Mesendoderm (in vitro differentiated cells): ENCODE results near the gene TSHZ2.
"Not testable (repeated sequence)": the region's sequence is repeated elsewhere in the genome, so short reads cannot be mapped to it uniquely, and the experiment has no call there.

Experiments
- DNase-seq: peaks from one replicate; pipeline ENCODE4 v3.0.0; 2013
- H2AK5ac ChIP-seq: 2 replicates; pipeline ENCODE4 v1.6.1; 2013; ENCODE audit warnings: low read length, inconsistent platforms
- H2BK120ac ChIP-seq: 2 replicates; pipeline ENCODE4 v1.6.1; 2013; ENCODE audit warnings: low read depth, mild to moderate bottlenecking, low read length, moderate library complexity, mixed read lengths
- H2BK15ac ChIP-seq: replicated peaks from 2 replicates; pipeline ENCODE4 v1.6.1; 2013; ENCODE audit warnings: low read depth, mild to moderate bottlenecking, moderate library complexity
- H2BK5ac ChIP-seq: 2 replicates; pipeline ENCODE4 v1.6.1; 2013; ENCODE audit warnings: low read length, inconsistent platforms
- H3K18ac ChIP-seq: 2 replicates; pipeline ENCODE4 v1.6.1; 2013; ENCODE audit warnings: mild to moderate bottlenecking, low read length, mixed read lengths
- H3K23ac ChIP-seq: one replicate; pipeline ENCODE4 v1.6.1; 2013; ENCODE audit warnings: low read length
- H3K27ac ChIP-seq: 2 replicates; pipeline ENCODE4 v1.5.1; 2013; ENCODE audit warnings: low read depth, mild to moderate bottlenecking, inconsistent platforms, low read length, moderate library complexity
- H3K27me3 ChIP-seq: 2 replicates; pipeline ENCODE4 v1.6.1; 2013; ENCODE audit warnings: low read length, control low read depth, mild to moderate bottlenecking, inconsistent platforms; ENCODE audit not compliant: insufficient read depth, poor library complexity
- H3K36me3 ChIP-seq: 2 replicates; pipeline ENCODE4 v1.6.1; 2013; ENCODE audit warnings: low read length, inconsistent platforms; ENCODE audit not compliant: control insufficient read depth, insufficient read depth
- H3K4ac ChIP-seq: one replicate; pipeline ENCODE4 v1.6.1; 2013; ENCODE audit warnings: low read depth, mild to moderate bottlenecking, low read length, moderate library complexity
- H3K4me1 ChIP-seq: 2 replicates; pipeline ENCODE4 v1.6.1; 2013; ENCODE audit warnings: low read depth, low read length, inconsistent platforms; ENCODE audit not compliant: control insufficient read depth
- H3K4me2 ChIP-seq: 2 replicates; pipeline ENCODE4 v1.6.1; 2013; ENCODE audit warnings: low read length
- H3K4me3 ChIP-seq: 2 replicates; pipeline ENCODE4 v1.5.1; 2013; ENCODE audit warnings: mild to moderate bottlenecking, low read length
- H3K56ac ChIP-seq: one replicate; pipeline ENCODE4 v1.6.1; 2013; ENCODE audit warnings: low read length
- H3K79me1 ChIP-seq: 2 replicates; pipeline ENCODE4 v1.6.1; 2013; ENCODE audit warnings: low read length, inconsistent platforms
- H3K79me2 ChIP-seq: 2 replicates; pipeline ENCODE4 v1.6.1; 2013; ENCODE audit warnings: mild to moderate bottlenecking, low read length; ENCODE audit not compliant: control insufficient read depth, insufficient read depth
- H3K9ac ChIP-seq: 2 replicates; pipeline ENCODE4 v1.6.1; 2013; ENCODE audit warnings: low read length, inconsistent platforms
- H4K5ac ChIP-seq: one replicate; pipeline ENCODE4 v1.6.1; 2013; ENCODE audit warnings: low read length
- H4K8ac ChIP-seq: one replicate; pipeline ENCODE4 v1.6.1; 2013; ENCODE audit warnings: low read depth, mild to moderate bottlenecking, control low read depth, low read length, moderate library complexity
- WGBS: extraction: QIAGEN DNeasy Blood & Tissue Kit; methylation state at CpG from one replicate; pipeline ENCODE4 v1.1.7; 2013; ENCODE audit warnings: low lambda C conversion rate, missing lambda C conversion rate; ENCODE audit not compliant: insufficient coverage; ENCODE audit errors: extremely low coverage; 5-methylcytosine and 5-hydroxymethylcytosine counted together

Gene TSHZ2

GRCh38 chr20:53504106-53504505 is 531.9 kb downstream of the TSHZ2 start:
- not testable (repeated sequence) for H3K23ac ChIP-seq, H4K8ac ChIP-seq, H3K27me3 ChIP-seq, H2BK15ac ChIP-seq, H3K18ac ChIP-seq, H3K79me1 ChIP-seq, DNase-seq, H4K5ac ChIP-seq, H3K27ac ChIP-seq, H3K4me3 ChIP-seq, H3K4me1 ChIP-seq, H2BK120ac ChIP-seq, H2BK5ac ChIP-seq, H3K56ac ChIP-seq, H3K79me2 ChIP-seq, H2AK5ac ChIP-seq, H3K4me2 ChIP-seq, H3K9ac ChIP-seq, H3K36me3 ChIP-seq, H3K4ac ChIP-seq
- WGBS, result no CpG with 5 or more reads among the region's 19 CpGs

- H3K79me1 ChIP-seq, result no peaks in the 10 kb centered on the region
- H2AK5ac ChIP-seq, result no peak overlapping the region
- H3K27me3 ChIP-seq, result no peaks in the 10 kb centered on the region
- no peak overlapping the region for H3K4me3 ChIP-seq
- no peak overlapping the region for H4K5ac ChIP-seq
- no peak overlapping the region for H2BK5ac ChIP-seq
- WGBS, result no CpG with 5 or more reads among the region's 9 CpGs
- no peak overlapping the region for H2BK120ac ChIP-seq
- H3K4me1 ChIP-seq, result no peaks in the 10 kb centered on the region
- H3K36me3 ChIP-seq, result no peaks in the 10 kb centered on the region
- DNase-seq, result no peak
- H3K4ac ChIP-seq, result no peak overlapping the region
- no peak overlapping the region for H2BK15ac ChIP-seq
- H3K23ac ChIP-seq, result no peak overlapping the region
- no peak overlapping the region for H4K8ac ChIP-seq
- no peak overlapping the region for H3K27ac ChIP-seq
- H3K9ac ChIP-seq, result no peak overlapping the region
- H3K56ac ChIP-seq, result no peak overlapping the region
- H3K4me2 ChIP-seq, result no peak overlapping the region
- H3K79me2 ChIP-seq, result no peaks in the 10 kb centered on the region
- no peak overlapping the region for H3K18ac ChIP-seq
These were observed 538.1 kb downstream of the TSHZ2 start for GRCh38 chr20:53510262-53510661.

GRCh38 chr20:53510704-53511103 is 538.5 kb downstream of the TSHZ2 start:
- WGBS, result no CpG with 5 or more reads among the region's 8 CpGs

GRCh38 chr20:53512076-53512475 is 539.9 kb downstream of the TSHZ2 start:
- DNase-seq, result no peak
- Histone ChIP-seq H3K18ac (no peak overlapping the region), H3K4me2 (no peak overlapping the region), H3K79me2 (no peaks in the 10 kb centered on the region), H4K8ac (no peak overlapping the region), H2BK120ac (no peak overlapping the region), H3K79me1 (no peaks in the 10 kb centered on the region), H3K4me3 (no peak overlapping the region), H2BK5ac (no peak overlapping the region), H2BK15ac (no peak overlapping the region), H3K23ac (no peak overlapping the region), H3K9ac (no peak overlapping the region), H3K4ac (no peak overlapping the region), H3K36me3 (no peaks in the 10 kb centered on the region), H3K27me3 (no peaks in the 10 kb centered on the region), H3K27ac (no peak overlapping the region), H3K4me1 (no peaks in the 10 kb centered on the region), H3K56ac (no peak overlapping the region), H4K5ac (no peak overlapping the region), H2AK5ac (no peak overlapping the region)
- no CpG with 5 or more reads among the region's 9 CpGs for WGBS

More at GRCh38 chr20:53510704-53511103, 538.5 kb downstream of the TSHZ2 start:
- H3K4me3 ChIP-seq, result no peak overlapping the region
- no peak overlapping the region for H2BK120ac ChIP-seq
- no peak overlapping the region for H3K9ac ChIP-seq
- no peak overlapping the region for H4K5ac ChIP-seq
- H3K36me3 ChIP-seq, result no peaks in the 10 kb centered on the region
- no peaks in the 10 kb centered on the region for H3K4me1 ChIP-seq
- H3K27ac ChIP-seq, result no peak overlapping the region
- no peaks in the 10 kb centered on the region for H3K79me1 ChIP-seq
- H4K8ac ChIP-seq, result no peak overlapping the region
- no peak overlapping the region for H3K18ac ChIP-seq
- H3K4me2 ChIP-seq, result no peak overlapping the region
- no peak overlapping the region for H2BK15ac ChIP-seq
- H3K4ac ChIP-seq, result no peak overlapping the region
- H3K79me2 ChIP-seq, result no peaks in the 10 kb centered on the region
- H2AK5ac ChIP-seq, result no peak overlapping the region
- no peak overlapping the region for H3K23ac ChIP-seq
- no peak overlapping the region for H2BK5ac ChIP-seq
- H3K27me3 ChIP-seq, result no peaks in the 10 kb centered on the region
- no peak for DNase-seq
- no peak overlapping the region for H3K56ac ChIP-seq

- no peak overlapping the region for H3K9ac ChIP-seq
- WGBS, result no CpG with 5 or more reads among the region's 2 CpGs
- no peak overlapping the region for H2BK120ac ChIP-seq
- H3K27ac ChIP-seq, result no peak overlapping the region
- no peak overlapping the region for H3K4me2 ChIP-seq
- no peak overlapping the region for H4K8ac ChIP-seq
- no peak overlapping the region for H2AK5ac ChIP-seq
- no peaks in the 10 kb centered on the region for H3K27me3 ChIP-seq
- H4K5ac ChIP-seq, result no peak overlapping the region
- no peak overlapping the region for H3K23ac ChIP-seq
- no peak overlapping the region for H3K4me3 ChIP-seq
- H3K4ac ChIP-seq, result no peak overlapping the region
- H3K4me1 ChIP-seq, result no peaks in the 10 kb centered on the region
- H3K36me3 ChIP-seq, result no peaks in the 10 kb centered on the region
- no peak for DNase-seq
- H3K56ac ChIP-seq, result no peak overlapping the region
- no peak overlapping the region for H3K18ac ChIP-seq
- no peak overlapping the region for H2BK15ac ChIP-seq
- H2BK5ac ChIP-seq, result no peak overlapping the region
- no peaks in the 10 kb centered on the region for H3K79me1 ChIP-seq
- H3K79me2 ChIP-seq, result no peaks in the 10 kb centered on the region
These were observed 541.0 kb downstream of the TSHZ2 start for GRCh38 chr20:53513168-53513488.

GRCh38 chr20:53513489-53514298 is 541.5 kb downstream of the TSHZ2 start:
- H2BK120ac ChIP-seq, result no peak overlapping the region
- no peak overlapping the region for H4K5ac ChIP-seq
- no peak overlapping the region for H4K8ac ChIP-seq
- H2BK5ac ChIP-seq, result no peak overlapping the region
- H3K27ac ChIP-seq, result no peak overlapping the region
- H2AK5ac ChIP-seq, result no peak overlapping the region
- H3K18ac ChIP-seq, result no peak overlapping the region
- no peak overlapping the region for H3K9ac ChIP-seq
- H2BK15ac ChIP-seq, result no peak overlapping the region
- no peaks in the 10 kb centered on the region for H3K79me2 ChIP-seq
- DNase-seq, result no peak
- H3K56ac ChIP-seq, result no peak overlapping the region
- H3K4me3 ChIP-seq, result no peak overlapping the region
- no peaks in the 10 kb centered on the region for H3K4me1 ChIP-seq
- no CpG with 5 or more reads among the region's 18 CpGs for whole genome bisulfite sequencing
- no peaks in the 10 kb centered on the region for H3K27me3 ChIP-seq
- no peak overlapping the region for H3K23ac ChIP-seq
- H3K36me3 ChIP-seq, result no peaks in the 10 kb centered on the region
- H3K4ac ChIP-seq, result no peak overlapping the region
- no peaks in the 10 kb centered on the region for H3K79me1 ChIP-seq
- H3K4me2 ChIP-seq, result no peak overlapping the region
